Tibial nerve (tissue), 3 donors: Measurements from ENCODE around the gene ZNF649.
A peak's percentile ranks its signal among the peaks of the same experiment; 100 is the strongest.

Source experiments
- CTCF ChIP-seq, 5 experiments: fragments of 200-600 bp in 3 of 5; fragments of 450-650 bp in 2 of 5; sonication (generic) in 3 of 5; IDR thresholded peaks; one replicate each; pipeline ENCODE4 v1.5.1; 2016 to 2019; ENCODE audit warnings: antibody characterized with exemption in 5 of 5, mild to moderate bottlenecking in 3 of 5, moderate library complexity in 2 of 5
- POLR2A ChIP-seq, 2 donors: fragments of 450-650 bp; IDR thresholded peaks; one replicate each; pipeline ENCODE4 v1.6.1; 2017; ENCODE audit warnings: antibody characterized with exemption in 2 of 2, mild to moderate bottlenecking in 2 of 2, moderate library complexity in 2 of 2

- TF ChIP-seq CTCF (IDR thresholded peaks at IDR 0.05), result no peak
- peak in 1 of 2 donors; percentile 35 for TF ChIP-seq POLR2A (IDR thresholded peaks at IDR 0.05)
Measured at GRCh38 chr19:51904331-51905165, at the start of gene ZNF649.
